Left renal pelvis (tissue), 4 donors: Measurements from ENCODE around the gene PCMT1. TPM values are rescaled to one million over a fixed set of nuclear protein-coding genes. Genes with fewer than 3 reads are reported as not detected.
"Not testable (repeated sequence)": the region's sequence is repeated elsewhere in the genome, so short reads cannot be mapped to it uniquely, and the experiment has no call there.

Source experiments
- DNase-seq, 4 donors: peaks; one replicate each; pipeline ENCODE4 v3.0.0-alpha.2; 2013; ENCODE audit warnings: low read depth in 4 of 4, low spot score in 3 of 4
- polyA plus RNA-seq, 4 donors: library from polyadenylated mRNA; unstranded; fragments of 120-200 nt; gene quantifications; one replicate each; pipeline ENCODE4 v1.2.1, GENCODE V29; 2013; ENCODE audit not compliant: insufficient read length in 4 of 4

PCMT1 gene
- polyA plus RNA-seq, 4 donors = 71.9 to 102 (median 89.6) TPM

DNA sequence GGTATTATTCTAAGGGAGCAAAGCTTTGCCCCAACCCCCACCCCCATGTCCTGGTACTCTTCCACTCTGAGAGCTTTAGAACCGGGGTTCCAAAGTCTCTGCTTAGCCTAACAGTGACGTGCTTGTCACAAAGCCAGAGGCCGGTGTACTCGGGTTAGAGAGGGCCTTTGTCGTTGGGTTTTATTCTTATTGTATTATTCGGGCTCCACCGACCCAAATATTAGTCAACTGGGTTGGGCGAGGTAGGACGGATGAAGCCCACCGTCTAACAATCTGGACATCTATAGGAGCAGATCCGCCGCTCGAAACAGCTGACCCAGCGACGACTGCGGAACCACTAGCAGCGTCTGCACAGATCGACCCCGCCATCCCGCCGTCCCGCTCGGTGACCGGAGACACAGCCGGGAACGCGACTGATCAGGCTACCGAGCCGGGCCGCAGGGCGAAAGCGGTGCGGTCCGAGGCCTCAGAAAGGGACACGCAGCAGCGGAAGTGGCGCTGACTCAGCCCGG lies 403 bp upstream of the PCMT1 start:
- not testable (repeated sequence) for DNase-seq

DNA sequence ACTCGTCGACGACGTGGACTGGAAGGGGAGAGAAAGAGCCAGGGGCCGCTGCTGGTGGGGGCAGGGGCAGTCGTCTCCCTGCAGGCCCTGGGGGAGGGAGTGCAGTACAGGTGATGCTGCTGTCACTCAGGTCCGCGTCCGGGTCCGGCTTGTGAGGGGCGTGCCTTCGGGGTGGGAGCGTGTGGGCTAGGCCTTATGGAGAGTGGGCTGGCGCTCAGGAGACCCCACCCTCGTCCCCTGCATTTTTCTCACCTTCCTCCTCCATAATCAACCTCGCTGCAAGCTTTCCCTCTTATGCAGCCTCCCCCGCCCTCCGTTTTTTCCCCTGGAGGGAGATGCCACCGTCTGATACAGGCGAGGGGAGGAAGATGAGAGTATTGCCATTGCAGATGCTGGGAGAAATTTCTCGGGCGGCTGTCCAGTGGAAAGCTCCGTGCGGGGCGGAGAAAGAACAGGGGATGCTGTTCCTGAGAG lies 632 bp downstream of the PCMT1 start:
- DNase-seq = peak in 1 of 4 donors; percentile 46

DNA sequence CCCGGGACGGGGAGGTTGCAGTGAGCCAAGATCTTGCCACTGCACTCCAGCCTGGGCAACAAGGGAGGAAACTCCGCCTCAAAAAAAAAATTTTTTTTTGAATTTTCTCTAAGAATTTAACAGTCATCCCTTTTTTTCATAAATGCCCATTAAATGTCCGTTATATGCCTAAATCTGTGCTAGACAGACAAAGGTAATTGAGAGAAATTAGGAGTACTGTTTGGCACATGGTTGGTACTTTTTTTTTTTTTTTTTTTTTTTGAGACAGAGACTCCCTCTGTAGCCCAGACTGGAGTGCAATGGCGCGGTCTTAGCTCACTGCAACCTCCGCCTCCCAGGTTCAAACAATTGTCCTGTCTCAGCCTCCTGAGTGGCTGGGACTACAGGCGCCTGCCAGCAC lies 1.7 kb downstream of the PCMT1 start:
- DNase-seq = no peak

DNA sequence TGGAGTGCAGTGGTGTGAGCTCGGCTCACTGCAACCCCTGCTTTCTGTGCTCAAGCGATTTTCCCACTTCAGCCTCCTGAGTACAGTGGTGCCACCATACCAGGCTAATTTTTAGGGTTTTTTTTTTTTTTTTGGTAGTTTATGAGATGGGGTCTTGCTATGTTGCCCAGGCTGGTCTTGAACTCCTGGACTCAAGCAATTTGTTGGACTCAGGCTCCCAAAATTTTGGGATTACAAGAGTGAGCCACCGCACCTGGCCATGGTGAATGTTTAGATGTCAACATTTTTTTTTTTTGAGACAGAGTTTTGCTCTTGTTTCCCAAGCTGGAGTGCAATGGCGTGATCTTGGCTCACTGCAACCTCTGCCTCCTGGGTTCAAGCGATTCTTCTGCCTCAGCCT lies 2.4 kb downstream of the PCMT1 start:
- not testable (repeated sequence) for DNase-seq

DNA sequence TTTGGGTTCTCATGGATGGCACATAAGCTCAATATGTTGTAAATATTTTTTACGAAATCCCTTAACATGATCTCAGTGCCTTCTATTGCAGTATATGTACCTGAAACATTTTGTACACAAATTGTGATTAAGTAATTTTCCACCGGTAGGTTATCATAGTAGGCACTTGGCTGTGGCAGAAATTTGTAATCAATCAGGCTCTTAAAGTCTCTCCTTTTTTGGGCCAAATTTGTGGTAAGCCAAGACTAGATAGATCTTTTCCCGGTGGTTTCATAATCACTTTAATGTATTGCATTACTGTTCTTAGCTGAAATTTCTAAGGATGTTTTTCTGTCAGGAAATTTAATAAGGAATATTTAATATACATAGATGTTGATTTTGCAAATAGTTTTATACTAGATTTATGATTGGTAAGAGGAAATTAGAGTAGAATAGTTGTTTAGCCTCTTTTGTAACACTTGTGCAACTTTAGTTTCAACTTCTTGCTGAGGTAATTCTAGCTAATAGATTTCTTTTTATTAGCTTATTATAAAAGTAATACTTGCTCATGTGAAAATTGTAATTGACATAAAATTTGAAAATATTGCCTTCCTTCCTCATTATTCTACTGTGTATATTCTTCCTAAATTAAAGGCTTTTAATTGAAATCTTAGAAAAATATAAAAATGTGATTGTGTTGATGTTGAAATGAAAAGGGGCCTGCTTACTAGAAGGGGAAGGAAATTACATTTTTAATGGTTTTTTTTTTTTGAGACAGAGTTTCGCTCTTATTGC lies 3.2 kb downstream of the PCMT1 start:
- no peak for DNase-seq

DNA sequence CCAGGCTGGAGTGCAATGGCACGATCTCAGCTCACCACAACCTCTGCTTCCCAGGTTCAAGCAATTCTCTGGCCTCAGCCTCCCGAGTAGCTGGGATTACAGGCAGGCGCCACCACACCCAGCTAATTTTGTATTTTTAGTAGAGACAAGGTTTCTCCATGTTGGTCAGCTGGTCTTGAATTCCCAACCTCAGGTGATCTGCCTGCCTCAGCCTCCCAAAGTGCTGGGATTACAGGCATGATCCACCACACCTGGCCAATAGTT lies 3.8 kb downstream of the PCMT1 start:
- not testable (repeated sequence) for DNase-seq

DNA sequence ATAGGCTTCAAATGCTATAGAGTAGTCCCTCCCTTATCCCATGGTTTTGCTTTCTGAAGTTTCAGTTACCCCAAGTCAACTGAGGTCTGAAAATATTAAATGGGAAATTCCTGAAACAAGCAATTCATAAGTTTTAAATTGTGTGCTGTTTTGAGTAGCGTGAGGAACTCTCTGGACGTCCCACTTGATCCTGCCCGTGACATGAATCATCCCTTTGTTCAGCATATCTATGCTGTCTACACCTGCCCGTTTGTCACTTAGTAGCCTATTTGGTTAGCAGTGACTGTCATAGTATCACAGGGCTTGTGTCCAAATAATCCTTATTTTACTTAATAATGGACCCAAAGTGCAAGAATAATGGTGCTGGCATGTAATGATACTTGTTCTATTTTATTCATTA lies 5.0 kb downstream of the PCMT1 start:
- no peak for DNase-seq

DNA sequence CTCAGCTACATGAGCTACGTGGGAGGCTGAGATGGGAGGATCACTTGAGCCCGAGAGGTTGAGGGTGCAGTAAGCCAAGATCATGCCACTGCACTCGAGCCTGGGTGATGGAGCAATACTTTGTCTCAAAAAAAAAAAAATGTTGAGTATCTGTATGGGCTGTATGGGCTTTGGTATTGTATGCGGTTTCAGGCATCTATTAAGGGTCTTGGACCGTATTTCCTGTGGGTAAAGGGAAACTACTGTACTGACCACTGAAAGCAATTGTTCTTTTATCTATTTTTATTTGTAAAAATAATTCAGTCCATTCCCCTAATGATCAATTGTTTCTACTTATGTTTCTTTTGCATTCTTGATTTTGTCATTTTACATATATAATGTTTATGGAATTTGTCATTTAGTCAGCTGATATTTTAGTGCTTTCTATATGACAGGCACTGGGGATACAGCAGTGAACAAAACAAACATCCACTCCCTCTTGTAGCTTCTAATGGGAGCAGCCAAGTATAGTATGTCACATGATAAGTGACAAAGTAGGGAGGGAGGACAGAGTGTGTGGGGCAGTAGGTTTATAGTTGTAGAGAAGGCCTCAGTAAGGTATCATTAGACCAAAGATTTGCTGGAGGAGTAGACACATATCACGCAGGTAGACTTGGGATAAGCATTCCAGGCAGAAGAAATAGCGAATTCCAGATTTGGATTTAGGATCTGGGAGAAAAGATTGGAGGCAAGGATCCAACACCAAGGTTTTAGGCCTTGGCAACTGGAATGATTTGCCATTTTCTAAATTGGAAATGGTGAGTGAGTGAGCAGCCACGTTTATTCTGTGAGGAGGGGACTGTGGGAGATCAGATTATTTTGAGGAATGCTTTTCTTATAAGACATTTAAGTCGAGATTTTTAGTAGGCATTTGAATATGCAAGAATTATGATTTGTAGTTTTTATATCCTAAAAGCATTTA lies 6.0 kb downstream of the PCMT1 start:
- no peak for DNase-seq

DNA sequence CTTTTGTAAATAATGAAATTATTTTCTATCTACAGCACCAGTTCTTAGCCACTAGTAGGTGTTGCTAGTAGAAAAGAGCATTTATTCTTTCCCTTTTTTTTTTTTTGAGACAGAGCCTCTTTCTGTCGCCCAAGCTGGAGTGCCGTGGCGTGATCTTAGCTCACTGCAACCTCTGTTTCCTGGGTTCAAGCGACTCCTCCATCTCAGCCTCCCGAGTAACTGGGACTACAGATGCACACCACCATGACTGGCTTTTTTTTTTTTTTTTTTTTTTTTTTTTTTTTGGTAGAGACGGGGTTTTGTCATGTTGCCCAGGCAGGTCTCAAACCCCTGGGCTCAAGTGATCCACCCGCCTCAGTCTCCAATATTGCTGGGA lies 6.7 kb downstream of the PCMT1 start:
- DNase-seq = no peak

DNA sequence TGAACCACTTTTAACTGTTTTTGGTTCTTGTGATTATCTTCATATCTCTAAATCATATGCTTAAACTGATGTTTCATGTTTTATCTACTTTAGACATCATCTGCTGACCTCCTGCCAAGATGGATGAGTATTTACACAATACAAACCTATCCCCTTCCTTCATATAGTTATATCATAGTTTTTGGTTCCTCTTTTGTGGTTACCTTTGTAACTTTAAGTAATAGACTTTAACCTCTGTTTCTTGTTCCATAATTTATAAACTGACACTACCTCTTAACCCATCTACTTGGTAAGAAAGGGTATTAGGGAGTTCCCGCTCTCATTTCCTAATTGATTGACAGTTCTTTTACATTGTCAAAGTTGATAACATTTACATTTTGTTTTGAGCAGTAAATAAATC lies 11.9 kb downstream of the PCMT1 start:
- DNase-seq = no peak

DNA sequence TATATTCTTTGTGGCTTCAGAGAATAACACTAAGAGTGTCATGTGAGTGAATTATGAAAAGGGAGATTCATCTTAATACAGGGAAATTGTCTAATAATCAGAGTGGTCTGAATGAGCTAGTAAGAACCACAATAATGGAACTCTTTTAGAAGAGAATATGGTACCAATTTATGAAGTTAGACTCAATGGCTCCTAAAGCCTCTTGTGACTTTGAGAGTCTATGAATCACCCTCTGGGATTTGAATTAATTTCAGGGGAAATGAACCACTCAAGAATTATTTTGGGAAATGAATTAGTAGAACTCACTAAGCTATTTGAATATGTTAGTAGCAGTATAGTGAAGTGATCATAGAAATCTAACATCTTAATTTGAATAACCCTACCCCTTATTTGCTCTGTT lies 14.3 kb downstream of the PCMT1 start:
- no peak for DNase-seq

DNA sequence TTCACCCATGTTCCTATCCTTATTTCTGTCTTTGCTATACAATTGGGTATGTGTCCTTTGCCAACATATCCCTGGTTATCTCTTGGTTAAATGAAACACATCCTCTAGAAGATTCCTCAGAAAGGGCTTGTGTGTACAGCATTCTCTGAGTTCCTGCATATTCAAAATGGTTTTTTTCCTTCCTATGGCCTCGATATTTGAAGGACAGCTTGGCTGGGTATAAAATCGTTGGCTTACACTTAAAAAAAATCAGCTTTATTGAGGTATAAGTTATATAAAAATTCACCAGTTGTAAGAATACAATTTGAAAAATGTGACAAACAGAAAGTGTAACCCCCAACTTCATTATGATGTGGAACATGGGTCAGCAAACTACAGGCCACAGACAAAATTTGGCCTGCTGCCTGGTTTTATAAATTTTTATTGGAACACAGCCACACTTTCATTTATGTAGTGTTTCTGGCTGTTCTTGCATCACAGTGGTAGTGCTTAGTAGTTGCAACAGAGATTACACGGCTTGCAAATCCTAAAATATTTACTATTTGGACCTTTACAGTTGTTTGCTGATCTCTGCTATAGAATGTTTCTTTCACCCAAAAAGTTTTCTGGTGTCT lies 16.7 kb downstream of the PCMT1 start:
- no peak for DNase-seq

DNA sequence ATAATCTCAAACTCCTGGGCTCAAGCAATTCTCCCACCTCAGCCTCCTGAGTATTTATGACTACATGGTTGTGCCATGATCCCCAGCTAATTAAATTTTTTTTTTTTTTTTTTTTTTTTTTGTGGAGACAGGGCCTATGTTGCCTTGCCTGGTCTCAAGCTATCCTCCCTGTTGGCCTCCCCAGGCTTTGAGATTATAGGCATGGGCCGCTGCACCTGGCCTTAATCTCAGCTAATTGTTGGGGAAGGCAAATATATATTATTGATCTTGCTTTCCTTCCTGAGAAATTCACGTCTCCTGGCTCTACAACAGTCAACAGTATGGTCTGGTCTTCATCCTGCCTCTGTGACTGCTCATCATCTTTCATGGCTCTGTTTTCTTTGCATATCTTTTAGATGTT lies 20.1 kb downstream of the PCMT1 start:
- no peak for DNase-seq

DNA sequence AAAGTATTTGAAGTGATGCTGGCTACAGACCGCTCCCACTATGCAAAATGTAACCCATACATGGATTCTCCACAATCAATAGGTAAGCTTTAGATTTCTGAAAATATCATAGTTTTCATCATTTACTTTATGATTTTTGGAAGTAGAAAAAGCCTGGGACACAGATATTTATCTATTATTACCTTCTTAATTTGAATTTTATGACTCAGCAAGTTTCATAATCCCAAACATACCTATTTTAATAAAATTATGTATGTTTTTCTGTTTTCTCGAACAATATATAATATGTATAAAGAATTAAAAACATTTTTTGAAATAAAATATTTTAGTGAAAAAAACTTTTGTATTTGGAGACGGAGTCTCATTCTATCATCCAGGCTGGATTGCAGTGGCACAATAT lies 21.6 kb downstream of the PCMT1 start:
- no peak for DNase-seq

DNA sequence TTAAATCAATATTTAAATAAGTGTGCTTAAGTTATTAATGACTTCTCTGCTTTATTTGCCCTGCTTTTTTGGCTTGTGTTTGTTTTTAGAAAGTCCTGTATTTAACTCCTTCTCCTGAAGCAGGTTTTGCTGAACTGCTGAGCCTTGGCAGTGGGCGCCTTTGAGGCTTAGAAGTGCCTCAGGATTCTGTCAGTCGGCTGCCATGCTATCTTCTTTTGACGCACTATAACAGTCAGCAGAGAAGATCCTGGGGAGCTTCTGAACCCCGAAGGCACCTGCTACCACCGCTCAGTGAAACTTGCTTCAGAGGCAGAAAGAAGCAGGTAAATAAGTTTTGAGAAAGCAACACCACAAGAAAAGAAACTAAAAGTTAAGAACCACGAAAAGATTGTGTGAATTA lies 22.4 kb downstream of the PCMT1 start:
- DNase-seq = no peak

DNA sequence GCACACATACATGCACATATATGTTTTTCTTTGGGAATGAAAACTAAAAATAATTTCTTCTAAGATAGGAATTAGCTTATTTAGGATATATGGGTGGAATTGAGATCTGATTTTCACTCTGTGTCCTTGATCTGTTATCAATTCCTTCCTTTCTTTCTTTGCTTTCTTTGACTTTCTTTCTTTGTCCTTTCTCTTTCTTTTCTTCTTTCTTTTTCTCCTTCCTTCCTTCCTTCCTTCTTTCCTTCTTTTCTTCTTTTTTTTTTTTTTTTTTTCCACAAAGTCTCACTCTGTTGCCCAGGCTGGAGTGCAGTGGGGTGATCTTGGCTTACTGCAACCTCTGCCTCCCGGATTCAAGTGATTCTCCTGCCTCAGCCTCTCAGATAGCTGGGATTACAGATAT lies 28.1 kb downstream of the PCMT1 start:
- DNase-seq = no peak

DNA sequence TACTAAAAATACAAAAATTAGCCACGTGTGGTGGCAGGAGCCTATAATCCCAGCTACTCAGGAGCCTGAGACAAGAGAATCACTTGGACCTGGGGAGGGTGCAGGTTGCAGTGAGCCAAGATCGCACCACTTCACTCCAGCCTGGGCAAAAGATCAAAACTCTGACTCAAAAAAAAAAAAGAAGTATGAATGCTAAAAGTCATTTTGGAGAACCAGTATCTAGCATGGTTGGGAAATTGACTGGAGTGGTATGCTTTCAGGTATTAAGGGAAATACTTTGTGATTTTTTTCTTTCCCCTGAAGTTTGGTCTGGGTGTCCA lies 30.1 kb downstream of the PCMT1 start:
- DNase-seq = no peak

DNA sequence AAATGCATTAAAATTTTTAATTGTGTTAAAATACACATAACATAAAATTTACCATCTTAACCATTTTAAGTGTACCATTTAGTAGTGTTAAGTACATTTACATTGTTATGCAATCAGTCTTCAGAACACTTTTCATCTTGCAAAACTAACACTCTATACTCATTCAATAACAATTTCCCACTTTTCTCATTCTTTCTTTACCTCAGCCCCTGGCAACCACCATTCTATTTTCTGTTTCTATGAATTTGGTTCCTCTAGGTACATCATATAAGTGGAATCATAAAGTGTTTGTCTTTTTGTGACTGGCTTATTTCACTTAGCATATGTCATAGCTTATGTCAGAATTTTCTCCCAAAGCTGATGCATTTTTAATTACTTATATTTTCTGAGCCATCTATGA lies 32.2 kb downstream of the PCMT1 start:
- DNase-seq = no peak

DNA sequence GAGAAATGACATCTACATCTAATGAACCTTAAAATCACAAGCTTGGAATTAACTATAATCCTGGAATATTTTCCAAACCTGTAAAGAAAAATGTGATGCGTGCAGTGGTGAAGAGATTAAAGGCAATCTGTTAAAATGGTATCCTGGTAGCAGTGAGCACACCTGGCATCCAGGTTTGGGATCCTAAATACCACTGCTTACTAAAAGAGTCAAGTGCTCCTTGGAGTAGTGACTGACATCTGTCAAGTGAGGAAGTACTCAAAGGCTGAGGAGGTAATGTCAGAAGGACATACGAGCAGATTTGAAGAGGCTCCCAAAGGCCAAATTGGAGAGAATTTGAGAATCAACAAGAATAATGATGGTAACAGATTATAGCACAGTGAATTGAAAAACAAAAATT lies 32.8 kb downstream of the PCMT1 start:
- DNase-seq = no peak

DNA sequence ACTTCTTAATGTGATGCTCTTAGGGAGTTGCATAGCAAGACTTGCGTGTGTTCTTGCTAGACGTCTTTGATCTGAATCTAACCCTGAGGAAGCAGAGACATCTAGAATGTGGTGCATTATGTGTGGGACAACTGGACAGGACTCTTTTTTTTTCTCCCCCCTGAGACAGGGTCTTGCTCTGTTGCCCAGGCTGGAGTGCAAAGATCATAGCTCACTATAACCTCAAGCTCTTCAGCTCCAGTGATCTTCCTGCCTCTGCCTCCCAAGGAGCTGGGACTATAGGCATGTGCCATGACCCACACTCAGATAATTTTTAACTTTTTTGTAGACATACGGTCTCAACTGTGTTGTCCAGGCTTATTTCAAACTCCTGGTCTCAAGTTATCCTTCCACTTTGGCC lies 34.0 kb downstream of the PCMT1 start:
- no peak for DNase-seq

DNA sequence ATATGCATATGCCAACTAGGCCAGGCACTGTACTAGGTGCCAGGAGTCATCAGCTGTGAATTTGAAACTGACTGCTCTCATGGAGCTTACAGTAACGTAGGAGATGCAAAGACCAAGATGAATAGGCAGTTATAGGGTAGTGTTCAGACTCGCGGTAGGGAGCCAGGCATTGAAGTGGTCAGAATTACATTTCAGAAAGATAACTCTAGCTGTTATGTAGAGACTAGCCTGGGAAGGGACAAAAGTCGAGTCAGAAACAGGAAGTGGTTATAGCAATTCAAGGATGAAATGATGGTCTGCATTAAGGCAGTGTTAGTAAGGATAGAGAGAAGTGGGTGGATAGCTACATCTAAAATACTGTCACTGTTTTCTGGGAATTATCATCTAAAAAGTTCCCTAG lies 56.6 kb downstream of the PCMT1 start:
- DNase-seq = no peak

DNA sequence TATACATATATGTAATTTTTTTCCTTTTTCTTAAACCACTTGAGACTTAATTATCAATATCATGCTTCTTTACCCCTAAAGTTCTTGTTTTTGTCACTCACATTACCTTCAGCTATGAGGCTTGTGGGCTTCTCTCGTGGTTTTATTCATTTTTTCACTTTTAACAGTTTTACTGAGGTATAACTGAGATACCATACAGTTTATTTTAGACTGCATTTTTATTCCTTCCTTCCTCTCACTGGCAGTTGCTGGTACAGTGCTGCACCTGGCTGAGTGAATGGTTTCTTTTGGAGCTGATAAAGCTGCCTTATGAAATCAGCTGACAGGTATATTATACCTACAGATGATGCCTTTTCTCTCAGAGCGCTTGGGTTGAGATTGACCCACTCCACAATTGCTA lies 60.3 kb downstream of the PCMT1 start:
- no peak for DNase-seq
